Measurements from ENCODE around the gene ANLN.

DNA sequence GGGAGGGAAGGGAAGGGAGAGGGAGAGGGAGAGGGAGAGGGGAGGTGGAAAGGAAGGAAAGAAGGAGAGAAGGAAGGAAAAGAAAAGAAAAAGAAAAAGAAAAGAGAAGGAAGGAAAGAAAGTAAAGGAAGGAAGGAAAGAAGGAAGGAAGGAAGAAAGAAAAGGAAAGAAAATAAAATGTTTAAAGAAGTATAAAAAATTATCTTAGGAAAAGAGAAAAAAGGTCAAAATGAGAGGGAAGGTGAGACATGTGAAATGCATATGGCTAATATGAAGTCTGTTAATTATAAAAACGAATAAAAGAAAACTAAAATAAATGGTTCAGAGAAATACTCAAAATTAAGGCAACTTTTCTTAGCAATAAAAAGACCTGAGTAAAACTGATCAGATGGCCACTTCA, 46.1 kb upstream of the ANLN start:
- no peak for TF ChIP-seq POLR2AphosphoS5 (IDR thresholded peaks at IDR 0.05; ENCODE audit: low read depth, low read length)
- no peak for TF ChIP-seq TAF1 (IDR thresholded peaks at IDR 0.05; ENCODE audit: borderline replicate concordance, insufficient read depth, low read length)
